GM12892 (cell line): ENCODE data around the gene LRSAM1.

Experiments
- POLR2A ChIP-seq: IDR thresholded peaks from 2 replicates; pipeline ENCODE4 v1.6.1; 2011; ENCODE audit warnings: low read depth, low read length, control low read depth
- POLR2AphosphoS5 ChIP-seq: IDR thresholded peaks from 2 replicates; pipeline ENCODE4 v1.6.1; 2011; ENCODE audit warnings: low read depth, low read length, control low read depth
- TAF1 ChIP-seq: IDR thresholded peaks from 2 replicates; pipeline ENCODE4 v1.6.1; 2011; ENCODE audit warnings: low read depth, mild to moderate bottlenecking, control low read depth, low read length, borderline replicate concordance

GRCh38 chr9:127503947-127504886 lies 52.9 kb downstream of the LRSAM1 start:
- no peak for TF ChIP-seq POLR2A
- no peak for TF ChIP-seq POLR2AphosphoS5
- TF ChIP-seq TAF1: no peak
